ENCODE results near the gene MED27. TPM values are rescaled to one million over a fixed set of nuclear protein-coding genes. Genes with fewer than 3 reads are reported as not detected.

The MED27 gene
- total and polyA plus RNA-seq, 2 of the 13 experiments (the other 11 are each of a cell fraction or from before 2014, with no cell fraction given): 16.9 to 19.0 TPM

GRCh38 chr9:132114102-132114707 lies 34.5 kb upstream of the MED27 start (continued):
- TF ChIP-seq HOXA9 (CRISPR knock-in tag; IDR thresholded peaks at IDR 0.05; ENCODE audit: borderline replicate concordance): peak; percentile 96
- TF ChIP-seq ZBTB10 (CRISPR knock-in tag; IDR thresholded peaks at IDR 0.05; ENCODE audit: borderline replicate concordance): peak; percentile 87
- TF ChIP-seq CHCHD3 (CRISPR knock-in tag; IDR thresholded peaks at IDR 0.05): peak; percentile 96
- 0 out of 2 replicates have a peak, but pooled peaks have one; percentile 69 for TF ChIP-seq ZNF33B (CRISPR knock-in tag; IDR thresholded peaks at IDR 0.05)
- no peak for TF ChIP-seq SSRP1 (CRISPR knock-in tag; IDR thresholded peaks at IDR 0.05)
- TF ChIP-seq ZBTB7A (CRISPR knock-in tag; IDR thresholded peaks at IDR 0.05): peak; percentile 86
- peak; percentile 90; the same call in 1 of the 2 replicates for TF ChIP-seq RFXANK (CRISPR knock-in tag; IDR thresholded peaks at IDR 0.05)
- TF ChIP-seq FLYWCH1 (CRISPR knock-in tag; IDR thresholded peaks at IDR 0.05): peak; percentile 57; the same call in 1 of the 2 replicates
- TF ChIP-seq SP4 (CRISPR knock-in tag; IDR thresholded peaks at IDR 0.05): no peak
- TF ChIP-seq KDM5B (CRISPR knock-in tag; IDR thresholded peaks at IDR 0.05; ENCODE audit: borderline replicate concordance): peak; percentile 95
- TF ChIP-seq MEF2D (CRISPR knock-in tag; IDR thresholded peaks at IDR 0.05): peak; percentile 87
- TF ChIP-seq ZFP37 (CRISPR knock-in tag; IDR thresholded peaks at IDR 0.05; ENCODE audit: borderline replicate concordance): peak; percentile 99
- TF ChIP-seq HHEX (CRISPR knock-in tag; IDR thresholded peaks at IDR 0.05): no peak
- no peak for TF ChIP-seq GATA4 (IDR thresholded peaks at IDR 0.05; ENCODE audit: borderline replicate concordance, low read depth)
- TF ChIP-seq CHD2 (IDR thresholded peaks at IDR 0.05; ENCODE audit: low read depth, low read length): no peak
- peak; percentile 77 for TF ChIP-seq FOXA3 (CRISPR knock-in tag; IDR thresholded peaks at IDR 0.05)
- peak; percentile 67 for TF ChIP-seq FOXP4 (CRISPR knock-in tag; IDR thresholded peaks at IDR 0.05)
- peak; percentile 97 for TF ChIP-seq MLXIP (CRISPR knock-in tag; IDR thresholded peaks at IDR 0.05; ENCODE audit: borderline replicate concordance)
- peak; percentile 64 for TF ChIP-seq ZFP91 (CRISPR knock-in tag; IDR thresholded peaks at IDR 0.05; ENCODE audit: borderline replicate concordance)
- TF ChIP-seq SALL1 (CRISPR knock-in tag; IDR thresholded peaks at IDR 0.05): peak; percentile 99
